22Rv1 (cell line): ENCODE results near the gene THNSL1.

Experiments used
- CTCF ChIP-seq: fragments of 450-650 bp; IDR thresholded peaks from 2 replicates; pipeline ENCODE4 v1.5.1; 2017; ENCODE audit warnings: mild to moderate bottlenecking
- ZFX ChIP-seq: fragments of 450-650 bp; IDR thresholded peaks from 2 replicates; pipeline ENCODE4 v1.6.1; 2017; ENCODE audit warnings: antibody characterized with exemption, borderline replicate concordance

GRCh38 chr10:25017661-25018060 is 1.2 kb downstream of the THNSL1 start:
- TF ChIP-seq CTCF (no peak), ZFX (no peak)
